SK-N-SH treated with all-trans-retinoic acid at 6 μM for 48 hours (cell line): ENCODE results near the gene CORO7.

Source experiments
- ATAC-seq: fragments of 200-7000 bp; cut with Tn5 transposase; 3 replicates; pipeline ENCODE4 v1.9.1; 2020; ENCODE audit warnings: mild to moderate bottlenecking, moderate library complexity
- ARNTL ChIP-seq: fragments of 450-650 bp; formaldehyde crosslinking; IDR thresholded peaks from 2 replicates; pipeline ENCODE4 v1.5.0; 2020; ENCODE audit warnings: low read depth, mild to moderate bottlenecking, moderate library complexity, borderline replicate concordance
- BACH2 ChIP-seq: fragments of 250-450 bp; sonication (Bioruptor Pico); IDR thresholded peaks from 2 replicates; pipeline ENCODE4 v1.9.0; 2021; ENCODE audit warnings: mild to moderate bottlenecking, borderline replicate concordance
- CSDC2 ChIP-seq: fragments of 250-450 bp; sonication (Bioruptor Pico); IDR thresholded peaks from 2 replicates; pipeline ENCODE4 v1.5.0; 2020; ENCODE audit warnings: mild to moderate bottlenecking, moderate library complexity
- ESRRG ChIP-seq: fragments of 250-450 bp; sonication (Bioruptor Pico); IDR thresholded peaks from 2 replicates; pipeline ENCODE4 v1.6.1; 2021; ENCODE audit warnings: mild to moderate bottlenecking
- GLIS3 ChIP-seq: fragments of 250-450 bp; sonication (Bioruptor Pico); IDR thresholded peaks from 2 replicates; pipeline ENCODE4 v1.5.0; 2020; ENCODE audit warnings: mild to moderate bottlenecking, moderate library complexity
- ISL1 ChIP-seq: fragments of 250-450 bp; sonication (Bioruptor Pico); IDR thresholded peaks from 2 replicates; pipeline ENCODE4 v2.1.2; 2022; ENCODE audit warnings: mild to moderate bottlenecking, moderate library complexity
- OSR1 ChIP-seq: fragments of 250-450 bp; sonication (Bioruptor Pico); IDR thresholded peaks from 2 replicates; pipeline ENCODE4 v1.8.0; 2022; ENCODE audit warnings: moderate library complexity, mild to moderate bottlenecking, inconsistent platforms
- PATZ1 ChIP-seq: fragments of 250-450 bp; sonication (Bioruptor Pico); IDR thresholded peaks from 2 replicates; pipeline ENCODE4 v1.8.0; 2020; ENCODE audit warnings: mild to moderate bottlenecking, moderate library complexity, borderline replicate concordance
- RARB ChIP-seq: fragments of 250-450 bp; sonication (Bioruptor Pico); IDR thresholded peaks from 2 replicates; pipeline ENCODE4 v1.8.0; 2021; ENCODE audit warnings: mild to moderate bottlenecking, moderate library complexity
- SNAI2 ChIP-seq: fragments of 250-450 bp; sonication (Bioruptor Pico); IDR thresholded peaks from 2 replicates; pipeline ENCODE4 v1.5.0; 2020; ENCODE audit warnings: mild to moderate bottlenecking, moderate library complexity
- TCF4 ChIP-seq: fragments of 250-450 bp; sonication (Bioruptor Pico); IDR thresholded peaks from 2 replicates; pipeline ENCODE4 v1.8.0; 2021; ENCODE audit warnings: mild to moderate bottlenecking, moderate library complexity, borderline replicate concordance
- TOX ChIP-seq: fragments of 250-450 bp; sonication (Bioruptor Pico); IDR thresholded peaks from 2 replicates; pipeline ENCODE4 v1.8.0; 2021; ENCODE audit warnings: mild to moderate bottlenecking, moderate library complexity, borderline replicate concordance
- ZC3H10 ChIP-seq: fragments of 250-450 bp; sonication (Bioruptor Pico); IDR thresholded peaks from 2 replicates; pipeline ENCODE4 v1.5.1; 2021; ENCODE audit warnings: mild to moderate bottlenecking, moderate library complexity
- ZFP3 ChIP-seq: fragments of 250-450 bp; sonication (Bioruptor Pico); IDR thresholded peaks from 2 replicates; pipeline ENCODE4 v1.5.0; 2020; ENCODE audit warnings: mild to moderate bottlenecking, moderate library complexity
- ZFP30 ChIP-seq: fragments of 450-650 bp; formaldehyde crosslinking; IDR thresholded peaks from 2 replicates; pipeline ENCODE4 v1.5.0; 2022; ENCODE audit warnings: mild to moderate bottlenecking, moderate library complexity
- ZNF70 ChIP-seq: fragments of 450-650 bp; formaldehyde crosslinking; IDR thresholded peaks from 2 replicates; pipeline ENCODE4 v1.5.0; 2020; ENCODE audit warnings: mild to moderate bottlenecking, moderate library complexity
- ZNF8 ChIP-seq: fragments of 450-650 bp; formaldehyde crosslinking; IDR thresholded peaks from 2 replicates; pipeline ENCODE4 v1.5.0; 2020; ENCODE audit warnings: mild to moderate bottlenecking, moderate library complexity
- TF ChIP-seq, protein P1 (sequence below): fragments of 250-450 bp; sonication (Bioruptor Pico); IDR thresholded peaks from 2 replicates; pipeline ENCODE4 v1.5.0; 2020; ENCODE audit warnings: mild to moderate bottlenecking, moderate library complexity
- TF ChIP-seq, protein P2 (sequence below): fragments of 250-450 bp; sonication (Bioruptor Pico); IDR thresholded peaks from 2 replicates; pipeline ENCODE4 v1.5.1; 2021; ENCODE audit warnings: mild to moderate bottlenecking, moderate library complexity

Gene CORO7

GRCh38 chr16:4322121-4323052, 94.0 kb downstream of the CORO7 start (continued):
- no peak for TF ChIP-seq PATZ1 (CRISPR knock-in tag)
- TF ChIP-seq ESRRG (CRISPR knock-in tag): no peak
- TF ChIP-seq ZNF8 (CRISPR knock-in tag): no peak

DNA sequence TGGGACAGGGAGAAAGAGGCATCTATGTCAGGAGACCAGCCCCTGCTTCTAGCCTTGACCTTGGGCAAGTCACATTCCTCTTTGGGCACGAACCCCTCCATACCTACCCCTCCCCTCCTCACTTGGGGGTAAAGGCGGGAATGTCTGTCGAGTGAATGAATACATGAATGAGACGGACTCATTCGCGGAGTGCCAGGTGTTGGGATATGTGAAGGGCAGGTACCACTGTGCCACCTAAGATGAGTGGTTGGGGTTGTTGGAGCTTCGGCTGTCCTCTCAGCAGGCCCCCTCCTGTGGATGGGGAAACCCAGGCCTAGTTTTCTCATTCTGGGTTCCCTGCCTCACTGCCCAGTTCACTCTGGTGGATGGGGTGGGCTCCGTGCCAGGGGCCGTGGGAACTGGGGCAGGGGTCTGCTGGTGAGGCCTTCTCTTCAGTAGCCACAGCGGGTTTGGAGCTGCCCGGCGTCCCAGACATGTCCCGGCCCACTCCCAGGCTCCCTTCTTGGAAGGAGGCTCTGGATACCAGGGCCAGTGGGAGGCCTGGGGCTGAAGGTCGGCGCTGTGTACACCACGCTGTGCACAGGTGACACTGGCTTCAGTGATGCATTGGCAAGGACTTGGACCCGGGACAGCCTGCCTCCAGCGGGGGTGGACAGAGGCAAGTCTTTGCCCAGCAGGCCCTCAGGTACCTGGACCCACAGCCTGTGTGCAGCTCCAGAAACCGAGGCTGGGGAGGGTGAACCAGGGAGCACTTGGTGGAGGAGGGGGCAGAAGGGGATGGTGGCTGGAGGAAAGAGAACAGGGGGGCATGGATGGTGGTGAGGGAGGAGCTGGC, 94.9 kb downstream of the CORO7 start:
- TF ChIP-seq ARNTL (CRISPR knock-in tag) (no peak), ZFP3 (CRISPR knock-in tag) (no peak), ESRRG (CRISPR knock-in tag) (no peak), PATZ1 (CRISPR knock-in tag) (no peak), TCF4 (CRISPR knock-in tag) (no peak), OSR1 (no peak), RARB (no peak), SNAI2 (CRISPR knock-in tag) (no peak), ISL1 (CRISPR knock-in tag) (no peak), GLIS3 (CRISPR knock-in tag) (no peak), CSDC2 (CRISPR knock-in tag) (no peak)

GRCh38 chr16:4320571-4321137, 95.7 kb downstream of the CORO7 start:
- TF ChIP-seq OSR1 (no peak), GLIS3 (CRISPR knock-in tag) (no peak), CSDC2 (CRISPR knock-in tag) (no peak), BACH2 (CRISPR knock-in tag) (no peak), SNAI2 (CRISPR knock-in tag) (no peak), ZNF70 (no peak), PATZ1 (CRISPR knock-in tag) (no peak), ARNTL (CRISPR knock-in tag) (no peak), RARB (no peak), ESRRG (CRISPR knock-in tag) (no peak), ZC3H10 (no peak), TCF4 (CRISPR knock-in tag) (no peak), ZFP30 (no peak), ZNF8 (CRISPR knock-in tag) (no peak), TOX (no peak), ZFP3 (CRISPR knock-in tag) (no peak), ISL1 (CRISPR knock-in tag) (no peak)
- TF ChIP-seq, protein P1, sequence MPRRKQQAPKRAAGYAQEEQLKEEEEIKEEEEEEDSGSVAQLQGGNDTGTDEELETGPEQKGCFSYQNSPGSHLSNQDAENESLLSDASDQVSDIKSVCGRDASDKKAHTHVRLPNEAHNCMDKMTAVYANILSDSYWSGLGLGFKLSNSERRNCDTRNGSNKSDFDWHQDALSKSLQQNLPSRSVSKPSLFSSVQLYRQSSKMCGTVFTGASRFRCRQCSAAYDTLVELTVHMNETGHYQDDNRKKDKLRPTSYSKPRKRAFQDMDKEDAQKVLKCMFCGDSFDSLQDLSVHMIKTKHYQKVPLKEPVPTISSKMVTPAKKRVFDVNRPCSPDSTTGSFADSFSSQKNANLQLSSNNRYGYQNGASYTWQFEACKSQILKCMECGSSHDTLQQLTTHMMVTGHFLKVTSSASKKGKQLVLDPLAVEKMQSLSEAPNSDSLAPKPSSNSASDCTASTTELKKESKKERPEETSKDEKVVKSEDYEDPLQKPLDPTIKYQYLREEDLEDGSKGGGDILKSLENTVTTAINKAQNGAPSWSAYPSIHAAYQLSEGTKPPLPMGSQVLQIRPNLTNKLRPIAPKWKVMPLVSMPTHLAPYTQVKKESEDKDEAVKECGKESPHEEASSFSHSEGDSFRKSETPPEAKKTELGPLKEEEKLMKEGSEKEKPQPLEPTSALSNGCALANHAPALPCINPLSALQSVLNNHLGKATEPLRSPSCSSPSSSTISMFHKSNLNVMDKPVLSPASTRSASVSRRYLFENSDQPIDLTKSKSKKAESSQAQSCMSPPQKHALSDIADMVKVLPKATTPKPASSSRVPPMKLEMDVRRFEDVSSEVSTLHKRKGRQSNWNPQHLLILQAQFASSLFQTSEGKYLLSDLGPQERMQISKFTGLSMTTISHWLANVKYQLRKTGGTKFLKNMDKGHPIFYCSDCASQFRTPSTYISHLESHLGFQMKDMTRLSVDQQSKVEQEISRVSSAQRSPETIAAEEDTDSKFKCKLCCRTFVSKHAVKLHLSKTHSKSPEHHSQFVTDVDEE (CRISPR knock-in tag): no peak
- TF ChIP-seq, protein P2, sequence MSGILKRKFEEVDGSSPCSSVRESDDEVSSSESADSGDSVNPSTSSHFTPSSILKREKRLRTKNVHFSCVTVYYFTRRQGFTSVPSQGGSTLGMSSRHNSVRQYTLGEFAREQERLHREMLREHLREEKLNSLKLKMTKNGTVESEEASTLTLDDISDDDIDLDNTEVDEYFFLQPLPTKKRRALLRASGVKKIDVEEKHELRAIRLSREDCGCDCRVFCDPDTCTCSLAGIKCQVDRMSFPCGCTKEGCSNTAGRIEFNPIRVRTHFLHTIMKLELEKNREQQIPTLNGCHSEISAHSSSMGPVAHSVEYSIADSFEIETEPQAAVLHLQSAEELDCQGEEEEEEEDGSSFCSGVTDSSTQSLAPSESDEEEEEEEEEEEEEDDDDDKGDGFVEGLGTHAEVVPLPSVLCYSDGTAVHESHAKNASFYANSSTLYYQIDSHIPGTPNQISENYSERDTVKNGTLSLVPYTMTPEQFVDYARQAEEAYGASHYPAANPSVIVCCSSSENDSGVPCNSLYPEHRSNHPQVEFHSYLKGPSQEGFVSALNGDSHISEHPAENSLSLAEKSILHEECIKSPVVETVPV (CRISPR knock-in tag): no peak
- no peak for ATAC-seq

More for the DNA sequence above, 94.9 kb downstream of the CORO7 start:
- no peak for ATAC-seq
